Gastrocnemius medialis (tissue), 4 donors: ENCODE data around the gene BDH2. TPM values are rescaled to one million over a fixed set of nuclear protein-coding genes. Genes with fewer than 3 reads are reported as not detected.

Experiments
- ATAC-seq, 2 donors: fragments of 150-250 bp; one replicate each; pipeline ENCODE4 v1.9.1; 2016
- DNase-seq, 2 donors: peaks; one replicate each; pipeline ENCODE4 v3.0.0-alpha.2; 2019
- H3K27ac ChIP-seq, 4 donors: fragments of 200-600 bp; sonication (generic); 1 replicate in 1 of 4; 2 replicates in 3 of 4; pipeline ENCODE4 v1.5.1; 2016 to 2018; ENCODE audit warnings: mild to moderate bottlenecking in 2 of 4, moderate library complexity in 1 of 4
- H3K27me3 ChIP-seq, 3 donors: fragments of 200-600 bp; sonication (generic) in 2 of 3; 1 replicate in 1 of 3; 2 replicates in 2 of 3; pipeline versions ENCODE4 v1.5.1 to v1.6.0; 2016 to 2019; ENCODE audit warnings: mild to moderate bottlenecking in 1 of 3, moderate library complexity in 1 of 3
- H3K36me3 ChIP-seq, 2 donors: fragments of 200-600 bp; sonication (generic) in 1 of 2; one replicate each; pipeline ENCODE4 v1.5.1; 2017 to 2018
- H3K4me1 ChIP-seq, 2 donors: fragments of 200-600 bp; sonication (generic) in 1 of 2; one replicate each; pipeline ENCODE4 v1.5.1; 2016 to 2017; ENCODE audit warnings: mild to moderate bottlenecking in 2 of 2
- H3K4me3 ChIP-seq, 4 donors: fragments of 200-600 bp; sonication (generic) in 3 of 4; 1 replicate in 1 of 4; 2 replicates in 3 of 4; pipeline ENCODE4 v1.5.1; 2016 to 2019; ENCODE audit warnings: mild to moderate bottlenecking in 2 of 4
- H3K9me3 ChIP-seq, 3 donors: fragments of 200-600 bp; sonication (generic) in 2 of 3; 1 replicate in 1 of 3; 2 replicates in 2 of 3; pipeline ENCODE4 v1.5.1; 2016 to 2019
- POLR2A ChIP-seq, 2 donors: fragments of 450-650 bp; IDR thresholded peaks; one replicate each; pipeline ENCODE4 v1.6.1; 2017; ENCODE audit warnings: antibody characterized with exemption in 2 of 2, mild to moderate bottlenecking in 2 of 2, moderate library complexity in 2 of 2
- in situ Hi-C, 4 donors: fragments of 200-750 bp; cut with MboI; loops; one replicate each; pipeline versions ENCODE4 v1.15.0 to v1.8.0; 2017; ENCODE audit warnings: low sequenced_read_pairs in 4 of 4
- intact Hi-C: fragments of 100-400 bp; cut with DNase I; formaldehyde crosslinking; loops from one replicate; pipeline ENCODE4 v1.15.1; 2023; ENCODE audit warnings: low total_unique reads
- total RNA-seq, 4 donors: library from RNA; depleted of rRNA; stranded (reverse); fragments of >200 nt; gene quantifications; one replicate each; pipeline versions ENCODE4 v1.1.0 to v1.2.3, GENCODE V29; 2016
- TF ChIP-seq, protein P1 (sequence below), 5 experiments: fragments of 450-650 bp in 3 of 5; fragments of 200-600 bp in 2 of 5; sonication (generic) in 2 of 5; IDR thresholded peaks in 4 of 5; conservative IDR thresholded peaks in 1 of 5; 1 replicate in 4 of 5; 2 replicates in 1 of 5; pipeline ENCODE4 v1.5.1; 2016 to 2019; ENCODE audit warnings: antibody characterized with exemption in 5 of 5, mild to moderate bottlenecking in 3 of 5, moderate library complexity in 3 of 5

Gene BDH2
- total RNA-seq, 4 donors from 2014 or later, result 11.6 to 40.3 (median 18.5) TPM

DNA sequence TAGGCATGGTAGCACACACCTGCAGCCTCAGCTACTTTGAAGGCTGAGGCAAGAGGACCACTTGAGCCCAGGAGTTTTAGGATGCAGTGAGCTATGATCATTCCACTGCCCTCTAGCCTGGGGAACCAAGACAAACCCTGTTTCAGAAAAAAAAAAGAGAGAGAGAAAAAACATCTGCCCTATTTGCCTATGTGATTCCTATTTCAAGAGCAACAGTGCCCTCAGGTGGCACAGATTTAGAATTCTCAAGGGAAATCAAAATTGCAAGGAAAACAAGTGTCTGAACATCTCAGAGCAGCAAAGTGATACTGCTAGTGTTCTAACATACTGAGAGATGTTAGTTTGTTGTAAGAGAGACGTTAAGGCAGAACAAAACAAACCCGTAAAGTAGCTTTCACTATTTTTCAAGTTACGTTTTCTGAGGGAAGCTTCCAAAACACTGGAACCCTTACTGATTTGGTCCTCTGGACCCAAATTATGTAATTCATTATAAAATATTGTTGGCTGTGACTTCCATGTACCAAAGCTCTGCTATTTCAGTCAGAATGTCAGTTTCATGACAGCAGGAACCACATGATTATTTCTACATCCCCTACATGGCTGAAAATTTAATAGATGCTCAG lies 7.9 kb downstream of the BDH2 start:
- Histone ChIP-seq H3K9me3 (no peaks in the 10 kb centered on the region), H3K4me3 (no peak overlapping the region), H3K4me1 (peaks cover 2 to 3% of the 10 kb centered on the region in 2 donors), H3K27me3 (no peaks in the 10 kb centered on the region), H3K27ac (no peak overlapping the region), H3K36me3 (peaks cover 0 to 45% of the 10 kb centered on the region in 2 donors)
- intact Hi-C loops, result no loop called here
- DNase-seq, result no peak
- in situ Hi-C loops, result loop anchor here in 3 of 4 donors (10.0 kb wide), 4 partner anchors 47 to 657 kb away; no protein-coding TSS in a partner anchor
- TF ChIP-seq, protein P1, sequence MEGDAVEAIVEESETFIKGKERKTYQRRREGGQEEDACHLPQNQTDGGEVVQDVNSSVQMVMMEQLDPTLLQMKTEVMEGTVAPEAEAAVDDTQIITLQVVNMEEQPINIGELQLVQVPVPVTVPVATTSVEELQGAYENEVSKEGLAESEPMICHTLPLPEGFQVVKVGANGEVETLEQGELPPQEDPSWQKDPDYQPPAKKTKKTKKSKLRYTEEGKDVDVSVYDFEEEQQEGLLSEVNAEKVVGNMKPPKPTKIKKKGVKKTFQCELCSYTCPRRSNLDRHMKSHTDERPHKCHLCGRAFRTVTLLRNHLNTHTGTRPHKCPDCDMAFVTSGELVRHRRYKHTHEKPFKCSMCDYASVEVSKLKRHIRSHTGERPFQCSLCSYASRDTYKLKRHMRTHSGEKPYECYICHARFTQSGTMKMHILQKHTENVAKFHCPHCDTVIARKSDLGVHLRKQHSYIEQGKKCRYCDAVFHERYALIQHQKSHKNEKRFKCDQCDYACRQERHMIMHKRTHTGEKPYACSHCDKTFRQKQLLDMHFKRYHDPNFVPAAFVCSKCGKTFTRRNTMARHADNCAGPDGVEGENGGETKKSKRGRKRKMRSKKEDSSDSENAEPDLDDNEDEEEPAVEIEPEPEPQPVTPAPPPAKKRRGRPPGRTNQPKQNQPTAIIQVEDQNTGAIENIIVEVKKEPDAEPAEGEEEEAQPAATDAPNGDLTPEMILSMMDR (IDR thresholded peaks at IDR 0.05 in 4 of 5, conservative IDR thresholded peaks at IDR 0.05 in 1 of 5), result peak in 3 of 5 experiments; percentile 41 to 49 (median 46)
- no peak for TF ChIP-seq POLR2A (IDR thresholded peaks at IDR 0.05)
- ATAC-seq, result peak in 1 of 2 donors; percentile 27

DNA sequence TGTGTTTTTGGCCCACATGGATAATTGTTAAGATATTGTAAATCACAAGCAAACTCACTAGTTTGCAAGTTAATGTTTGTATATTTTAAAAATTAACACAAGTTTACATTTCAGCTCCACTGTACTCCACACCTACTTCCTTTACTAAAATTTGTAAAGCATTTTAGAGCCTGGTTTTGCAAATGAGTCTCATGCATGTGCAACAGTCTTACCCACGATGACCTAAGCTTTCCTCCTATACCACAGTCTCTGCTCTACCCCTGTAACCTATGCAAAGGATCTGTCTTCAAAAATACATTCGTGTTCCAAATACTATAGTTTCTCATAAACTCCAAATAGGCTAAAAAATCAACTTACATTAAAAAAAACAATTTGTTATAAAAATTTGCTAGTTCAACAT lies 10.2 kb downstream of the BDH2 start:
- in situ Hi-C loops, result no loop called here
- no peak for DNase-seq
- H3K9me3 ChIP-seq, result no peaks in the 10 kb centered on the region

DNA sequence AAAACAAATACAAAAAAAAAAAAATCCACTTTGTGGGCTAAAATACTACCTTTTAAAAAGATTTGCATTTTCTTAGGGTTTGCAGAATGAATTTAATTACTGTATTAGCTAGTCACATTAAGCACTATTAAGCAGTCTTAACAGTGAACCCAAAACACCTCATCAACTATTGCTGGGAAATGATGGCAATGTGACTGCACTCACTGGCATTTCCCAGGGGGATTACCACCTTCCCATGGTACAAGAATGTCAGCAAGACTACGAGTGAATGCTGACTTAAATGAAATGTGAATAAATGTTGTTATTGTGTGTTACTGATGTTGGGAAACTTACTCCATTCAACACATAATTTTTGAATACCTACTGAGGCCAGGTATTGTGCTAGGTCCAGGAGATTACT lies 13.1 kb downstream of the BDH2 start:
- ATAC-seq, result no peak
- no peaks in the 10 kb centered on the region for H3K27me3 ChIP-seq
- intact Hi-C loops, result no loop called here
- no peak for DNase-seq
- no peaks in the 10 kb centered on the region for H3K4me1 ChIP-seq
- in situ Hi-C loops, result no loop called here
- no peak overlapping the region for H3K27ac ChIP-seq
- H3K36me3 ChIP-seq, result peaks cover 0 to 73% of the 10 kb centered on the region in 2 donors
- no peaks in the 10 kb centered on the region for H3K9me3 ChIP-seq
- H3K4me3 ChIP-seq, result no peak overlapping the region
- TF ChIP-seq, protein P1 (IDR thresholded peaks at IDR 0.05 in 4 of 5, conservative IDR thresholded peaks at IDR 0.05 in 1 of 5), result no peak
- TF ChIP-seq POLR2A (IDR thresholded peaks at IDR 0.05), result no peak

More for the DNA sequence above, 10.2 kb downstream of the BDH2 start:
- H3K27me3 ChIP-seq, result no peaks in the 10 kb centered on the region
- H3K4me1 ChIP-seq, result no peaks in the 10 kb centered on the region
- peaks cover 0 to 67% of the 10 kb centered on the region in 2 donors for H3K36me3 ChIP-seq
- no peak overlapping the region for H3K4me3 ChIP-seq
- intact Hi-C loops, result no loop called here
- no peak overlapping the region for H3K27ac ChIP-seq
- no peak for ATAC-seq
- TF ChIP-seq, protein P1 (IDR thresholded peaks at IDR 0.05 in 4 of 5, conservative IDR thresholded peaks at IDR 0.05 in 1 of 5), result no peak
- TF ChIP-seq POLR2A (IDR thresholded peaks at IDR 0.05), result no peak

DNA sequence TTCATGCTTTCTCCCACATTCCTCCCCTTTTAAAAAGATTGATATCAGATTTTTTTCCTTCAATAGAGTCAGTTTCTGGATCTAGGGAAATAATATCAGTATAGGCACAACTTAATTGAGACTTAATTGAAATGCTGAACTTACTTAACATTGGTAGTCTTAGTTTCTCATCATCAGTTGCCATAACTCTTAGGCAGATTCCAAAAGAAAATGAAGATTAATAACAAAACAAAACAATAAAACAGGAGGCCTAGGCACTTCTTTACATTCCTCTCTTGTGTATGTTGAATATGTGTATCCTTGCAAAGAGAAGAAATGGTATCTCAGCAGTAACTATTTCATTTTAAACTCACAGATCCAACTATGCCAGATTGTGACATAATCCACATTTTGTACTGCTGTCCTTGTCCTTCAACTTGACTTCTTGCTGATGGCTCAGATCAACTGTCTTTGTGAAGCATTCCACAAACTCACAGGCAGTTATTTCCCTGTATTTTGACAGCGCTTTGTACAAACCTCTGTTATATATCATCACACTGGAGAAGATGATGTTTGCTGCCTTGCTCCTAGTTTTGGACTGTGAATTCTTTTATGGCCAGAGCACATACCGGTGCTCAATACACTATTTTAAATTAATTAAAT lies 14.0 kb downstream of the BDH2 start:
- Histone ChIP-seq H3K27me3 (no peaks in the 10 kb centered on the region), H3K27ac (no peak overlapping the region), H3K36me3 (peaks cover 0 to 75% of the 10 kb centered on the region in 2 donors), H3K4me3 (no peak overlapping the region), H3K9me3 (no peaks in the 10 kb centered on the region), H3K4me1 (no peaks in the 10 kb centered on the region)
- intact Hi-C loops (no loop called here), in situ Hi-C loops (no loop called here)
- no peak for DNase-seq
- no peak for ATAC-seq
- TF ChIP-seq POLR2A (IDR thresholded peaks at IDR 0.05), result no peak
- TF ChIP-seq, protein P1 (IDR thresholded peaks at IDR 0.05 in 4 of 5, conservative IDR thresholded peaks at IDR 0.05 in 1 of 5), result no peak
